Fibroblast of the aortic adventitia (primary cell): ENCODE results near the gene CHD5. TPM values are rescaled to one million over a fixed set of nuclear protein-coding genes. Genes with fewer than 3 reads are reported as not detected.

Source experiments
- DNase-seq: peaks from one replicate; pipeline ENCODE4 v3.0.0-alpha.2; 2010; ENCODE audit warnings: low read depth
- H3K4me3 ChIP-seq: 2 replicates; pipeline ENCODE4 v1.5.1; 2011; ENCODE audit warnings: low read depth, mild to moderate bottlenecking, control low read depth, low read length, moderate library complexity
- total RNA-seq: library from RNA; depleted of rRNA; stranded (reverse); fragments of >200 nt; gene quantifications from 2 replicates; pipeline ENCODE4 v1.2.3, GENCODE V29; 2012; ENCODE audit warnings: low replicate concordance
- TF ChIP-seq, protein P1 (sequence below): IDR thresholded peaks from 2 replicates; pipeline ENCODE4 v1.5.1; 2011; ENCODE audit warnings: mild to moderate bottlenecking, low read length, control low read depth, inconsistent platforms; ENCODE audit not compliant: insufficient read depth

The CHD5 gene
- total RNA-seq, 1 donor = 0.09 TPM

- DNase-seq = no peak
- TF ChIP-seq, protein P1, sequence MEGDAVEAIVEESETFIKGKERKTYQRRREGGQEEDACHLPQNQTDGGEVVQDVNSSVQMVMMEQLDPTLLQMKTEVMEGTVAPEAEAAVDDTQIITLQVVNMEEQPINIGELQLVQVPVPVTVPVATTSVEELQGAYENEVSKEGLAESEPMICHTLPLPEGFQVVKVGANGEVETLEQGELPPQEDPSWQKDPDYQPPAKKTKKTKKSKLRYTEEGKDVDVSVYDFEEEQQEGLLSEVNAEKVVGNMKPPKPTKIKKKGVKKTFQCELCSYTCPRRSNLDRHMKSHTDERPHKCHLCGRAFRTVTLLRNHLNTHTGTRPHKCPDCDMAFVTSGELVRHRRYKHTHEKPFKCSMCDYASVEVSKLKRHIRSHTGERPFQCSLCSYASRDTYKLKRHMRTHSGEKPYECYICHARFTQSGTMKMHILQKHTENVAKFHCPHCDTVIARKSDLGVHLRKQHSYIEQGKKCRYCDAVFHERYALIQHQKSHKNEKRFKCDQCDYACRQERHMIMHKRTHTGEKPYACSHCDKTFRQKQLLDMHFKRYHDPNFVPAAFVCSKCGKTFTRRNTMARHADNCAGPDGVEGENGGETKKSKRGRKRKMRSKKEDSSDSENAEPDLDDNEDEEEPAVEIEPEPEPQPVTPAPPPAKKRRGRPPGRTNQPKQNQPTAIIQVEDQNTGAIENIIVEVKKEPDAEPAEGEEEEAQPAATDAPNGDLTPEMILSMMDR = no peak
- H3K4me3 ChIP-seq = no peak overlapping the region
Measured at GRCh38 chr1:6179564-6180175, 451 bp downstream of the CHD5 start.

DNA sequence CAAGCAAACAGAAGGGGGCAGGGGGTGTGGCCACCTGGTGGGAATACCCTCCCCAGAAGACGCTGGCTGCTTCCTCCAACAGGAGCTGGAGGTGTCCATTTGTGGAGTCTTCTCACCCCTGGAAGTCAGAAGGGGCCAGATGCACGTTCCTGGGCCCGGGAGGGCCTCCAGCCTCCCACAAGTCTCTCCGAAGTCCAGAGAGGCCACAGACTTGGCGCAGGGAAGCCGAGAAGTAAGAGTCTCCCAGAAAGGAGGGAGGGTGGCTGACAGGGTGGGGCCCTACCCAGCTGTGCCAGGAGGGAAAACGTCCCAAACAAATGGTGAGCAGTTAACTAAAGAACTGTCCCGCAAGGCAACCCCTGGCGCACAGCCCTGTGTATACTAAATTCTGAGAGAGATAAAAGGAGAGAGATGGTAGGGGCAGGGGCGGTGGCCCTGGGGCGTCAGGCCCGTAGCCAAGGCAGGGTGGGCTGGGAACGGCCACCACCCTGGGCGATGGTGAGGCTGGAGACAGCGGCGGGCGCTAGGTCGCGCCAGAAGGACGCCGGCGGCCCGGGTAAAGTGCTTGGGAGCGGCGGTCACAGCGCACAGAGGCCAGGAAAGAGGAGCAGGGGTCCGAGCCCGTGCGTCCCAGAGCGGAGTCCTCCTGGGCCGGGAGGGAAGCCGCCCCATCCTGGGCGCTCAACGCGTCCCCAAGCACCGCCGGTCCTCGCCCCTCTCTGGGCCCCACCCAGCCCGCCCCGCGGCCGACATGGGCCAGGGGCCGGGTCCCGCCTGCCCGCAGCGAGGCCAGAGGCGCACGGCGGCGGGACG is 1.2 kb downstream of the CHD5 start:
- H3K4me3 ChIP-seq = no peak overlapping the region
- DNase-seq = no peak
- TF ChIP-seq, protein P1 = no peak

GRCh38 chr1:6177681-6178380 is 2.3 kb downstream of the CHD5 start:
- TF ChIP-seq, protein P1 = no peak
- no peak for DNase-seq
- H3K4me3 ChIP-seq = no peak overlapping the region

GRCh38 chr1:6176779-6177178 is 3.3 kb downstream of the CHD5 start:
- no peak for DNase-seq
- TF ChIP-seq, protein P1 = no peak
- H3K4me3 ChIP-seq = no peak overlapping the region

DNA sequence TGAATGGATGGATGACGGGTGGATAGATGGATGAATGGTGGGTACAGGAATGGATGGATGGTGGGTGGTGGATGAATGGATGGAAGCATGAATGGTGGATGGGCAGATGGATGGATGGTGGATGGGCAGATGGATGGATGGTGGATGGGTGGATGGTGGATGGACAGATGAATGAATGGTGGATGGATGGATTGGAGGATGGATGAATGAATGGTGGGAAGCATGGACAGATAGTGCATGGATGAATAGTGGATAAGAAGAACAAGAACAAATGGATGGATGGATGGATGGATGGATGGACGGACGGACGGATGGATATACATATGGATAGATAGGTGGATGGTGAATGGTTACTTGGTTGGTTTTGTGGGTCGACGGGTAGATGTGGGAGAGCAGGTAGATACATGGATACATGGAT is 4.7 kb downstream of the CHD5 start:
- no peak overlapping the region for H3K4me3 ChIP-seq
- no peak for DNase-seq
- TF ChIP-seq, protein P1 = no peak

DNA sequence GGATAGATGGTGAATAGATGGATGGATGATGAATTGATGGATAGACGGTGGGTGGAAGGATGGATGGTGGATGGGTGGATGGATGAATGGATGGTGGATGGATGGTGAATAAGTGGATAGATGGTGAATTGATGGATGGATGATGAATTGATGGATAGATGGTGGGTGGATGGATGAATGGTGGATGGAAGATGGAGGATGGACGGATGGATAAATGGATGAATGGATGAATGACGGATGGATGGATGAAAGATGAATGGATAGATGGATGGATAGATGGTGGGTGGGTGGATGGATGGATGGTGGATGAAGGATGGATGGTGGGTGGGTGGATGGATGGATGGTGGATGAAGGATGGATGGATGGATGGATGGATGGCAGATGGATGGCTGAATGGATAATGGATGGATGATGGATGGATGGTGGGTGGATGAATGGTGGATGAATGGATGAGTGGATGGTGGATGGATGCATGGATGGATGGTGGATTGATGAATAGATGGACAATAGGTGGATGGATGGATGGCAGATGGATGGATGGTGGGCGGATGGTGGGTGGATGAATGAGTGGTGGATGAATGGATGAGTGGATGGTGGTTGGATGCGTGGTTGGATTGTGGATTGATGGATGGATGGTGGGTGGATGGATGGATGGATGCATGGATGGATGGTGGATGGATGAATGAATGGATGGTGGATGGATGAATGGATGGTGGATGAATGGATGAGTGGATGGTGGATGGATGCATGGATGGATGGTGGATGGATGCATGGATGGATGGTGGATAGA is 5.3 kb downstream of the CHD5 start:
- TF ChIP-seq, protein P1 = no peak
- DNase-seq = no peak
- no peak overlapping the region for H3K4me3 ChIP-seq
